ENCODE measurements around the gene ADCY9.

DNA sequence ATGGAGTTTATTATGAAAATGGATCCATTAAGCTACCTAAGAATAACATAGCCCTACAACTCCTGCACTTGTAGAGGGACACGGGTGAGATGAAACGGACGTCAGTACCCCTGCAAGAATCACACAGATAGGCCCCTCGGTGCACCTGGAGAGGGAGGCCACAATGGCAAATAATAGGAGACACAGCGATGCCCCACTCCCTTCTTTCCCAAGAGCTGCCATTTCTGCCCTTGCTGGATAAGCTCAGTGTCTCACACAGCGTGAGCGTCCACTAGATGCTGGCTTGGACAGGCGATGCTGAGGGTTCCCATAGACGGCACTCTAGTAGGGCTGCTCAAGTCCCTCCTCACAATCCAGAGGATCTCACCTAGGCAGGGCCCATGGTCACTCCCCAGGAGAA is 67.8 kb downstream of the ADCY9 start:
- TF ChIP-seq POLR2A (IDR thresholded peaks at IDR 0.05): no peak
- TF ChIP-seq, protein P1, sequence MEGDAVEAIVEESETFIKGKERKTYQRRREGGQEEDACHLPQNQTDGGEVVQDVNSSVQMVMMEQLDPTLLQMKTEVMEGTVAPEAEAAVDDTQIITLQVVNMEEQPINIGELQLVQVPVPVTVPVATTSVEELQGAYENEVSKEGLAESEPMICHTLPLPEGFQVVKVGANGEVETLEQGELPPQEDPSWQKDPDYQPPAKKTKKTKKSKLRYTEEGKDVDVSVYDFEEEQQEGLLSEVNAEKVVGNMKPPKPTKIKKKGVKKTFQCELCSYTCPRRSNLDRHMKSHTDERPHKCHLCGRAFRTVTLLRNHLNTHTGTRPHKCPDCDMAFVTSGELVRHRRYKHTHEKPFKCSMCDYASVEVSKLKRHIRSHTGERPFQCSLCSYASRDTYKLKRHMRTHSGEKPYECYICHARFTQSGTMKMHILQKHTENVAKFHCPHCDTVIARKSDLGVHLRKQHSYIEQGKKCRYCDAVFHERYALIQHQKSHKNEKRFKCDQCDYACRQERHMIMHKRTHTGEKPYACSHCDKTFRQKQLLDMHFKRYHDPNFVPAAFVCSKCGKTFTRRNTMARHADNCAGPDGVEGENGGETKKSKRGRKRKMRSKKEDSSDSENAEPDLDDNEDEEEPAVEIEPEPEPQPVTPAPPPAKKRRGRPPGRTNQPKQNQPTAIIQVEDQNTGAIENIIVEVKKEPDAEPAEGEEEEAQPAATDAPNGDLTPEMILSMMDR (IDR thresholded peaks at IDR 0.05): no peak
